Measurements from ENCODE around the gene DMPK.

DNA sequence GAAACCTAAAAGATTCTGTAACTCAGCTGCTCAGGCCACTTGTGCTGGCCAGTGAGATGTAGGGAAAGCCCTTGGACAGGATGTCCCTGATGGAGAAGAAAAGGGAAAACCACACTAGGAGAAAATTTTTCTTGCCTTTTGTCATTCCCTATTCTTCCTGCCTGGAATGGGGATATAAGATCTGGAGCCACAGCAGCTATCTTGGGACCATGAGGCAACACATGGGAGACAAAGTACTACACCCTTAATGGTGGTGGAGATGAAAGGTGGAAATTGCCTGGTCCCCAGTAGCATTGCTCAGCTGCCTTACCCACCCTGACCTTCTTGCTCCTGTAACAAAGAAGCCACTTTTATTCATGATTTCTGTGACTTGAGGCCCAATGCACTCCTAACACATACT lies 23.4 kb upstream of the DMPK start:
- TF ChIP-seq LEF1 (IDR thresholded peaks at IDR 0.05; ENCODE audit: borderline replicate concordance) (no peak), CTBP1 (IDR thresholded peaks at IDR 0.05; ENCODE audit: borderline replicate concordance) (no peak), BHLHE40 (IDR thresholded peaks at IDR 0.05; ENCODE audit: borderline replicate concordance) (no peak), ZNF384 (IDR thresholded peaks at IDR 0.05) (no peak), ELF4 (IDR thresholded peaks at IDR 0.05) (no peak), SUZ12 (IDR thresholded peaks at IDR 0.05) (no peak), SP1 (IDR thresholded peaks at IDR 0.05) (no peak), TARDBP (IDR thresholded peaks at IDR 0.05) (no peak), FOXK2 (IDR thresholded peaks at IDR 0.05) (no peak)

All from HEK293T (cell line).